HepG2 (cell line): ENCODE data around the gene NYAP1. TPM values are rescaled to one million over a fixed set of nuclear protein-coding genes. Genes with fewer than 3 reads are reported as not detected.
"Not testable (repeated sequence)": the region's sequence is repeated elsewhere in the genome, so short reads cannot be mapped to it uniquely, and the experiment has no call there.

Experiments used
- ATAC-seq: fragments of 200-7000 bp; cut with Tn5 transposase; 3 replicates; pipeline ENCODE4 v1.9.1; 2020; ENCODE audit warnings: mild to moderate bottlenecking, moderate library complexity
- BruUV-seq: library from RNA; stranded (reverse); fragments of 400-500 nt; replicated peaks from 2 replicates; lab custom pipeline; 2021; lab: Mats Ljungman, UMichigan
- CTCF ChIA-PET: fragments of 300-600 bp; formaldehyde crosslinking; extraction: SDS; loops from one replicate; lab custom pipeline; 2021; ENCODE audit warnings: low total read pairs, inconsistent platforms, low intra/inter-chr PET ratio; lab: Yijun Ruan, JAX
- POLR2A ChIA-PET: fragments of 350-600 bp; sonication (Branson Sonifier 250); formaldehyde crosslinking; loops from one replicate; lab custom pipeline; 2020; ENCODE audit warnings: antibody characterized with exemption, inconsistent platforms; lab: Yijun Ruan, JAX
- DNase-seq: peaks from one replicate; pipeline ENCODE4 v3.0.0-alpha.2; 2015; ENCODE audit warnings: low spot score
- FAIRE-seq: peaks from 3 replicates; lab custom pipeline; 2011; peaks lifted over from hg19 to GRCh38; lab: Jason Lieb, UNC
- H2AFZ ChIP-seq: one replicate; pipeline ENCODE4 v1.6.1; 2011; ENCODE audit warnings: low read length, inconsistent platforms
- H3K27ac ChIP-seq: fragments of 300-600 bp; 3 replicates; pipeline ENCODE4 v1.8.0; 2011; ENCODE audit warnings: mixed run types, mild to moderate bottlenecking, mixed read lengths, low read length, inconsistent platforms; ENCODE audit not compliant: insufficient read depth; ENCODE audit errors: extremely low read length
- H3K27me3 ChIP-seq, 2 experiments: fragments of 200-600 bp in 1 of 2; 2 replicates in 1 of 2; 3 replicates in 1 of 2; pipeline versions ENCODE4 v1.6.0 to v1.8.0; 2011; ENCODE audit warnings: low read length in 2 of 2, mild to moderate bottlenecking in 2 of 2, moderate library complexity in 2 of 2, inconsistent platforms in 1 of 2; ENCODE audit not compliant: insufficient read depth in 2 of 2, control insufficient read depth in 1 of 2
- H3K36me3 ChIP-seq, 2 experiments: fragments of 200-600 bp in 1 of 2; replicated peaks in 1 of 2; 2 replicates in 1 of 2; 3 replicates in 1 of 2; pipeline versions ENCODE4 v1.5.1 to v1.8.0; 2011; ENCODE audit warnings: low read length in 2 of 2, inconsistent platforms in 1 of 2; ENCODE audit not compliant: insufficient read depth in 2 of 2, control insufficient read depth in 1 of 2
- H3K4me1 ChIP-seq: 2 replicates; pipeline ENCODE4 v1.5.1; 2012; ENCODE audit warnings: low read length, inconsistent platforms; ENCODE audit not compliant: insufficient read depth
- H3K4me2 ChIP-seq: 2 replicates; pipeline ENCODE4 v1.6.0; 2011; ENCODE audit warnings: low read depth, low read length, inconsistent platforms
- H3K4me3 ChIP-seq, 3 experiments: fragments of 200-600 bp in 1 of 3; sonication (generic), shearing (Covaris generic) in 1 of 3; replicated peaks in 1 of 3; 2 replicates each; pipeline ENCODE4 v1.5.1; 2011 to 2016; ENCODE audit warnings: low read length in 3 of 3, inconsistent platforms in 2 of 3, low read depth in 2 of 3, mild to moderate bottlenecking in 2 of 3, control low read depth in 1 of 3, mixed read lengths in 1 of 3; ENCODE audit not compliant: insufficient read depth in 1 of 3
- H3K79me2 ChIP-seq: one replicate; pipeline ENCODE4 v1.6.1; 2011; ENCODE audit warnings: low read length, inconsistent platforms; ENCODE audit not compliant: insufficient read depth
- H3K9ac ChIP-seq: 2 replicates; pipeline ENCODE4 v1.6.0; 2011; ENCODE audit warnings: mild to moderate bottlenecking, low read depth, low read length, inconsistent platforms; ENCODE audit not compliant: insufficient read depth
- H3K9me3 ChIP-seq: 2 replicates; pipeline ENCODE4 v1.5.1; 2012; ENCODE audit warnings: mild to moderate bottlenecking, low read length
- H4K20me1 ChIP-seq: 2 replicates; pipeline ENCODE4 v1.6.0; 2011; ENCODE audit warnings: inconsistent platforms, mild to moderate bottlenecking, low read length, moderate library complexity; ENCODE audit not compliant: insufficient read depth
- CEBPB ChIP-seq: IDR thresholded peaks from 2 replicates; pipeline ENCODE4 v1.6.1; 2011; ENCODE audit warnings: low read depth, low read length, improper control_type of control experiment, borderline replicate concordance
- GFI1 ChIP-seq: sonication (generic); formaldehyde crosslinking; IDR thresholded peaks from 2 replicates; pipeline ENCODE4 v1.5.0; 2020; ENCODE audit warnings: missing genetic modification reagents, mild to moderate bottlenecking, borderline replicate concordance
- HNRNPK ChIP-seq: fragments of 200-400 bp; formaldehyde crosslinking; IDR thresholded peaks from 2 replicates; pipeline ENCODE4 v1.6.1; 2018; ENCODE audit warnings: low read length, low read depth, moderate library complexity, mild to moderate bottlenecking; ENCODE audit not compliant: poor library complexity, severe bottlenecking
- MTF2 ChIP-seq: sonication (generic); formaldehyde crosslinking; IDR thresholded peaks from 2 replicates; pipeline ENCODE4 v1.5.0; 2020; ENCODE audit warnings: missing genetic modification reagents, borderline replicate concordance
- NR2C2 ChIP-seq: sonication (generic); formaldehyde crosslinking; IDR thresholded peaks from 2 replicates; pipeline ENCODE4 v1.4.0; 2020; ENCODE audit warnings: missing genetic modification reagents, mild to moderate bottlenecking, moderate library complexity, borderline replicate concordance
- RXRB ChIP-seq: IDR thresholded peaks from 2 replicates; pipeline ENCODE4 v1.6.1; 2016; ENCODE audit warnings: borderline replicate concordance, missing genetic modification reagents, missing compliant biosample characterization
- SAP130 ChIP-seq: IDR thresholded peaks from 2 replicates; pipeline ENCODE4 v1.6.1; 2016; ENCODE audit warnings: low read depth
- SOX13 ChIP-seq, 3 experiments: fragments of 450-650 bp in 1 of 3; sonication (generic) in 1 of 3; formaldehyde crosslinking in 1 of 3; IDR thresholded peaks in 2 of 3; conservative IDR thresholded peaks in 1 of 3; 2 replicates each; pipeline versions ENCODE4 v1.5.0 to v1.6.1; 2016 to 2020; ENCODE audit warnings: antibody characterized with exemption in 1 of 3, mild to moderate bottlenecking in 1 of 3, missing compliant biosample characterization in 1 of 3, missing genetic modification reagents in 1 of 3, moderate library complexity in 1 of 3
- SOX6 ChIP-seq, 2 experiments: fragments of 450-650 bp in 1 of 2; sonication (generic) in 1 of 2; formaldehyde crosslinking in 1 of 2; IDR thresholded peaks; 2 replicates each; pipeline versions ENCODE4 v1.4.0 to v1.6.1; 2017 to 2020; ENCODE audit warnings: antibody characterized with exemption in 1 of 2, mild to moderate bottlenecking in 1 of 2, missing genetic modification reagents in 1 of 2
- ZC3H4 ChIP-seq: sonication (generic); formaldehyde crosslinking; IDR thresholded peaks from 2 replicates; pipeline ENCODE4 v1.4.0; 2020; ENCODE audit warnings: missing genetic modification reagents, borderline replicate concordance
- ZNF3 ChIP-seq: IDR thresholded peaks from 2 replicates; pipeline ENCODE4 v1.7.0; 2017; ENCODE audit warnings: inconsistent platforms
- ZNF672 ChIP-seq: sonication (generic); formaldehyde crosslinking; IDR thresholded peaks from 2 replicates; pipeline ENCODE4 v1.8.1; 2022; ENCODE audit warnings: missing genetic modification reagents
- WGBS: methylation state at CpG from one replicate; pipeline ENCODE4 v1.1.6; 2017; ENCODE audit warnings: low lambda C conversion rate; 5-methylcytosine and 5-hydroxymethylcytosine counted together
- in situ Hi-C: cut with HindIII; loops from 2 replicates; pipeline ENCODE4 v1.10.0; 2017; ENCODE audit warnings: low pct_unique_long_range_greater_than_20kb; ENCODE audit not compliant: extremely low pct_ligation_motif_present
- intact Hi-C: fragments of 100-400 bp; cut with micrococcal nuclease; formaldehyde crosslinking; loops from one replicate; pipeline ENCODE4 v1.10.0; 2022; ENCODE audit not compliant: unreplicated experiment
- polyA plus RNA-seq, 8 experiments: library from polyadenylated mRNA; depleted of rRNA in 3 of 8; stranded (reverse) in 7 of 8; unstranded in 1 of 8; fragments of >200 nt; fragmentation: Illumina TruSeq in 4 of 8; extraction: Trizol in 4 of 8; gene quantifications; 2 replicates each; pipeline versions ENCODE4 v1.2.1 to v1.2.3, GENCODE V29; 2011 to 2016; ENCODE audit warnings: low read depth in 4 of 8, missing spikeins in 1 of 8, mixed read lengths in 1 of 8; ENCODE audit not compliant: insufficient read depth in 1 of 8
- total RNA-seq, 5 experiments: library from RNA; depleted of rRNA; stranded (reverse); fragments of >200 nt; fragmentation: Illumina TruSeq; extraction: Trizol; gene quantifications; 2 replicates each; pipeline ENCODE4 v1.2.3, GENCODE V29; 2016; ENCODE audit warnings: low read depth in 1 of 5
- TF ChIP-seq, protein P1 (sequence below): sonication (generic); formaldehyde crosslinking; IDR thresholded peaks from 2 replicates; pipeline ENCODE4 v1.4.0; 2020; ENCODE audit warnings: missing genetic modification reagents, mild to moderate bottlenecking, borderline replicate concordance
- TF ChIP-seq, protein P2 (sequence below): sonication (generic); formaldehyde crosslinking; IDR thresholded peaks from 2 replicates; pipeline ENCODE4 v1.4.0; 2020; ENCODE audit warnings: missing genetic modification reagents

Gene NYAP1
- total and polyA plus RNA-seq, 2 of the 13 experiments (the other 11 are each of a cell fraction or from before 2014, with no cell fraction given), result 0.15 to 0.46 TPM

DNA sequence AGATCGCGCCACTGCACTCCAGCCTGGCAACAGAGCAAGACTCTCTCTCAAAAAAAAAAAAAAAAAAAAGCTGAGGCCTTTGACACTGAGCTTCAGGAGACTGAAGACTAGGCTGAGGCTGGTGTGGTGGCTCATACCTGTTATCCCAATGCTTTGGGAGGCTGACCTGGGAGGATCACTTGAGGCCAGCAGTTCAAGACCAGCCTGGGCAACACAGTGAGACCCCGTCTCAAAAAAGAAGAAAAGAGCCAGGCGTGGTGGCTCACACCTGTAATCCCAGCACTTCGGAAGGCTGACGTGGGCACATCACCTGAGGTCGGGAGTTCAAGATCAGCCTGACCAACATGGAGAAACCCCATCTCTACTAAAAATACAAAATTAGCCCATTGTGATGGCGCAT is 36.4 kb upstream of the NYAP1 start:
- H3K4me2 ChIP-seq, H3K9ac ChIP-seq, H3K36me3 ChIP-seq, H3K9me3 ChIP-seq, H3K27me3 ChIP-seq, DNase-seq, intact Hi-C loops, H3K27ac ChIP-seq, H3K79me2 ChIP-seq, H2AFZ ChIP-seq, FAIRE-seq, CTCF ChIA-PET, H4K20me1 ChIP-seq, BruUV-seq, H3K4me3 ChIP-seq, ATAC-seq, in situ Hi-C loops: not testable (repeated sequence)
- POLR2A ChIA-PET, result interaction anchor here (5.5 to 6.6 kb wide), 2 partner anchors 13 to 18 kb away, joined by 72 to 199 read pairs; partner anchors contain the start of genes MEPCE, PPP1R35 and ZCWPW1
- H3K4me1 ChIP-seq, result peaks cover 56% of the 10 kb centered on the region
- WGBS, result 95% methylated on average over 8 of the region's 8 CpGs
- TF ChIP-seq, protein P1, sequence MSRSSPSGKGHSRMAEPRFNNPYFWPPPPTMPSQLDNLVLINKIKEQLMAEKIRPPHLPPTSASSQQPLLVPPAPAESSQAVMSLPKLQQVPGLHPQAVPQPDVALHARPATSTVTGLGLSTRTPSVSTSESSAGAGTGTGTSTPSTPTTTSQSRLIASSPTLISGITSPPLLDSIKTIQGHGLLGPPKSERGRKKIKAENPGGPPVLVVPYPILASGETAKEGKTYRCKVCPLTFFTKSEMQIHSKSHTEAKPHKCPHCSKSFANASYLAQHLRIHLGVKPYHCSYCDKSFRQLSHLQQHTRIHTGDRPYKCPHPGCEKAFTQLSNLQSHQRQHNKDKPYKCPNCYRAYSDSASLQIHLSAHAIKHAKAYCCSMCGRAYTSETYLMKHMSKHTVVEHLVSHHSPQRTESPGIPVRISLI, result peak; percentile 26; the same call in 1 of the 2 replicates

DNA sequence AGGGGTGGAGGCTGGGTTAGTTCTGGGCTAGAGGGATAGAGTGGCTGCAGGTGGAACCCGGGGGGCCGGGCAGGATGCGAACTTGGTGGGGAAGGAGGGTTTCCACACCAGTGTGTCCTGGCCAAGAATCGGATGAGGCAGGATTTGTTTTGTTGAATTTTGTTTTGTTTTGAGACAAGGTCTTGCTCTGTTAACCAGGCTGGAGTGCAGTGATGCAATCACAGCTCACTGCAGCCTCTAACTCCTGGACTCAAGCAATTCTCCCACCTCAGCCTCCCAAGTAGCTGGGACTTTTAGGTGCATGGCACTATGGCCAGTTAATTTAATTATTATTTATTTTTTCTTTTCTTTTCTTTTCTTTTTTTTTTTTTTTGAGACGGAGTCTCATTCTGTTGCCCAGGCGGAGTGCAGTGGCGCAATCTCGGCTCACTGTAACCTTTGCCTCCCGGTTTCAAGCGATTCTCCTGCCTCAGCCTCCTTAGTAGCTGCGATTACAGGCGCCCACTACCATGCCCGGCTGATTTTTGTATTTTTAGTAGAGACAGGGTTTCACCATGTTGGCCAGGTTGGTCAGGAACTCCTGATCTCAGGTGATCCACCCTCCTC is 34.4 kb upstream of the NYAP1 start:
- DNase-seq, result no peak
- H3K27ac ChIP-seq, result peak overlapping the region; percentile 40
- no peaks in the 10 kb centered on the region for H3K9me3 ChIP-seq
- FAIRE-seq, result peak; percentile 56
- no TSS peak for BruUV-seq
- H3K4me1 ChIP-seq, result peaks cover 42% of the 10 kb centered on the region
- ChIA-PET POLR2A (interaction anchor here (0.7 to 2.5 kb wide), 10 partner anchors 9 to 204 kb away, joined by 3 to 47 read pairs (median 4); partner anchors contain the start of genes FBXO24, LRCH4, MEPCE and PPP1R35), CTCF (no interaction called here)
- WGBS, result 13% methylated on average over 13 of the region's 13 CpGs
- H2AFZ ChIP-seq, result no peak overlapping the region
- peak overlapping the region; percentile 7; the same call in 1 of the 2 replicates for H3K9ac ChIP-seq
- H4K20me1 ChIP-seq, result no peaks in the 10 kb centered on the region
- H3K4me2 ChIP-seq, result peak overlapping the region; percentile 83
- H3K4me3 ChIP-seq, result peak overlapping the region in 1 of 3 experiments; percentile 73; a peak in 1 of 6 replicates
- intact Hi-C loops (no loop called here), in situ Hi-C loops (no loop called here)
- no peaks in the 10 kb centered on the region for H3K36me3 ChIP-seq
- ATAC-seq, result no peak
- no peaks in the 10 kb centered on the region for H3K27me3 ChIP-seq
- no peaks in the 10 kb centered on the region for H3K79me2 ChIP-seq
- TF ChIP-seq GFI1 (CRISPR knock-in tag) (peak; percentile 20; the same call in 1 of the 2 replicates), ZNF3 (CRISPR knock-in tag) (peak; percentile 50; the same call in 1 of the 2 replicates), SOX6 (IDR thresholded peaks at IDR 0.05) (no peak), SOX6 (CRISPR knock-in tag; IDR thresholded peaks at IDR 0.05) (peak; percentile 59; the same call in 1 of the 2 replicates), SAP130 (CRISPR knock-in tag) (0 out of 2 replicates have a peak, but pooled peaks have one; percentile 17), RXRB (CRISPR knock-in tag) (peak; percentile 23; the same call in 1 of the 2 replicates), HNRNPK (no peak), MTF2 (no peak), ZC3H4 (CRISPR knock-in tag) (no peak), SOX13 (IDR thresholded peaks at IDR 0.05) (no peak), SOX13 (CRISPR knock-in tag; conservative IDR thresholded peaks at IDR 0.05 in 1 of 2, IDR thresholded peaks at IDR 0.05 in 1 of 2) (peak in 1 of 2 experiments; percentile 44; a peak in 1 of 4 replicates), ZNF672 (no peak), CEBPB (peak; percentile 86), NR2C2 (CRISPR knock-in tag) (0 out of 2 replicates have a peak, but pooled peaks have one; percentile 18)
- TF ChIP-seq, protein P2, sequence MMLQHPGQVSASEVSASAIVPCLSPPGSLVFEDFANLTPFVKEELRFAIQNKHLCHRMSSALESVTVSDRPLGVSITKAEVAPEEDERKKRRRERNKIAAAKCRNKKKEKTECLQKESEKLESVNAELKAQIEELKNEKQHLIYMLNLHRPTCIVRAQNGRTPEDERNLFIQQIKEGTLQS (CRISPR knock-in tag), result peak; percentile 66
